NT2/D1 (cell line): ENCODE data around the gene HOXA11.
A peak's percentile ranks its signal among the peaks of the same experiment; 100 is the strongest.

ENCODE experiments used
- SUZ12 ChIP-seq: IDR thresholded peaks from 2 replicates; pipeline ENCODE4 v1.6.1; 2011; ENCODE audit not compliant: insufficient read length, insufficient read depth; ENCODE audit errors: extremely low read depth
- YY1 ChIP-seq: IDR thresholded peaks from 2 replicates; pipeline ENCODE4 v1.6.1; 2011; ENCODE audit not compliant: insufficient read length, insufficient read depth

DNA sequence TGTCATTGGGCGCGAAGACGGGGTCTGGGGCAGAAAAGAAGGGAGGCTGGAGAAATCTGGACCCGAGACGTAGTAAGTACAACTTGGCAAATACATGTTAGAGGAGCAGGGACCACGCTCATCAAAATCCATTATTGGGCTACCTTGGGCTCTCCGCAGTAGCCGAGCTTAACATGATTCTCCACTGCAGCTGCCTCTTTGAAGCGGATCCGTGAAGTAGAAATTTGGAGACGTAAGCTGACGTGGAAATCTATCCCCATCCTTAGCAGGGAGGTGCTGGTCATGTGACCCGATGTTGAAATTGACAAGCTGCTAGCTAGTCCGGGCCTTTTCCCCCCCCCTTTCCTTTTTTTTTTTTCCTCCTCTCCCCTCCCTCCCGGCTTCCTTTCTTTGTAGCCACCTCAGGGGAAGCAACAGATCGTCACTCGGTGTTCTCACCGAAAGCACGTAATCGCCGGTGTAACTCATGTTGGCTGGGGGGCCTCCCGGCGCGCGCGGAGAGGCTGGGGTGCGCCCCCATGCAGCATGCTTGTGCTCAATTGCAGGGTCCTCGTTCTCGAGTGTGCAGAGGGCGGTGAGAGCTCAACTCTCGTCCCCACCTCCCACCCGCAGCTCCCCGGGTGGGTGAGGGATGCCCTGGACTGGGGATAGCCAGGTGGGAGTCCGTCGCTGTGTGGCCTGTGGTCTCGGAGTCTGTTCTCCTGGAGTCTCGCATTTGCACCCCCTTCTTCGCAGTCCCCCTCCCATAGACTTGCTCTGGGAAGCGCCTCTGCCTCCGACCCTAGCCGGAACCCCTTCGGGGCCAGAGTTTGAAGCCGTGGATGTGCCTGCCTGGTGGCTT is at the start of gene HOXA11:
- TF ChIP-seq YY1: no peak
- peak; percentile 0 for TF ChIP-seq SUZ12
